Stomach (tissue), 9 donors: ENCODE results near the gene SULT1C2. TPM values are rescaled to one million over a fixed set of nuclear protein-coding genes. Genes with fewer than 3 reads are reported as not detected.

Source experiments
- DNase-seq, 2 donors: peaks; one replicate each; pipeline versions ENCODE4 v3.0.0 to v3.0.0-alpha.2; 2013 to 2019
- H3K27ac ChIP-seq, 5 donors: fragments of 200-600 bp in 4 of 5; sonication (generic) in 4 of 5; one replicate each; pipeline ENCODE4 v1.5.1; 2013 to 2019; ENCODE audit warnings: mild to moderate bottlenecking in 1 of 5, moderate library complexity in 1 of 5
- H3K27me3 ChIP-seq, 3 donors: fragments of 200-600 bp; sonication (generic); one replicate each; pipeline ENCODE4 v1.5.1; 2017 to 2019; ENCODE audit warnings: mixed run types in 1 of 3
- H3K36me3 ChIP-seq, 4 donors: fragments of 200-600 bp; sonication (generic); 1 replicate in 3 of 4; 2 replicates in 1 of 4; pipeline ENCODE4 v1.5.1; 2016 to 2019
- H3K4me1 ChIP-seq, 4 donors: fragments of 200-600 bp; sonication (generic); one replicate each; pipeline ENCODE4 v1.5.1; 2016 to 2019
- H3K4me3 ChIP-seq, 4 donors: fragments of 200-600 bp; sonication (generic) in 3 of 4; one replicate each; pipeline ENCODE4 v1.5.1; 2016 to 2019; ENCODE audit warnings: mild to moderate bottlenecking in 1 of 4
- H3K9me3 ChIP-seq, 4 donors: fragments of 200-600 bp; sonication (generic); one replicate each; pipeline ENCODE4 v1.5.1; 2016 to 2019
- EP300 ChIP-seq: sonication (generic); formaldehyde crosslinking; IDR thresholded peaks from one replicate; pipeline ENCODE4 v1.6.1; 2017; ENCODE audit warnings: antibody characterized with exemption
- POLR2A ChIP-seq, 4 donors: fragments of 450-650 bp; IDR thresholded peaks; one replicate each; pipeline ENCODE4 v1.6.1; 2016; ENCODE audit warnings: antibody characterized with exemption in 4 of 4, control low read depth in 2 of 4, mild to moderate bottlenecking in 1 of 4, moderate library complexity in 1 of 4
- POLR2AphosphoS5 ChIP-seq, 3 donors: sonication (generic); formaldehyde crosslinking; IDR thresholded peaks; one replicate each; pipeline ENCODE4 v1.6.1; 2016; ENCODE audit warnings: antibody characterized with exemption in 3 of 3
- WGBS, 5 donors: extraction: QIAGEN DNeasy Blood & Tissue Kit in 3 of 5; methylation state at CpG; one replicate each; pipeline versions ENCODE4 v1.1.5 to v1.1.7; 2013 to 2018; 5-methylcytosine and 5-hydroxymethylcytosine counted together
- intact Hi-C: fragments of 100-400 bp; cut with DNase I; formaldehyde crosslinking; loops from one replicate; pipeline ENCODE4 v1.15.1; 2023; ENCODE audit warnings: low total_unique reads
- polyA plus RNA-seq, 3 donors: library from polyadenylated mRNA; stranded (reverse); fragments of 200-250 nt; gene quantifications; one replicate each; pipeline ENCODE4 v1.2.3, GENCODE V29; 2013
- total RNA-seq, 5 donors: library from RNA; depleted of rRNA; stranded (reverse); fragments of >200 nt; gene quantifications; one replicate each; pipeline versions ENCODE4 v1.1.0 to v1.2.3, GENCODE V29; 2014 to 2016
- TF ChIP-seq, protein P1 (sequence below), 7 experiments: fragments of 450-650 bp in 4 of 7; fragments of 200-600 bp in 3 of 7; sonication (generic) in 3 of 7; IDR thresholded peaks; one replicate each; pipeline ENCODE4 v1.5.1; 2016 to 2019; ENCODE audit warnings: antibody characterized with exemption in 7 of 7, control low read depth in 2 of 7, mild to moderate bottlenecking in 1 of 7
- donor health status: healthy with polysubstance abuse.
- donor health status: Bipolar disorder and iron deficiency.
- donor health status: healthy.

The SULT1C2 gene
- total and polyA plus RNA-seq, 8 donors = 1.4 to 259 (median 80.3) TPM

DNA sequence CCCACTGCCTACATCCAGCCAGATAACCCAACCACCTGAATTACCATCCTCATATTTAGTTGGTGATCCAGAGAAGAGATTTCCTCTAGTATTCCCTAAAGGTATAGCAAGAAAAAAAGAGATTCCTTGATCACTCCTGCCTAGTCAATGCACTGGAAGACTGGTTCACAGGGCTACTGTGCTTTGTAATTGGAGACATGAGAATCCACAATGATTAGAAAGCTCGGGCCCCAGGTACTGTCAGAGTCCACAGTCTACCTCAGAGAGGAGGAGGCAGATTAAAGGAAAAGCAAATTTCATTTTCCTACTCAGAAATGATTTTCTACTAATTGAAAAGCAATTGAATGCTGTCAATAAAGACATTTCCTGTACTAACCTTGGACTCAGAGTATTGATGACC lies 26.7 kb upstream of the SULT1C2 start:
- DNase-seq = no peak
- no peak overlapping the region for H3K4me3 ChIP-seq
- WGBS, 5 donors = 67 to 79% (median 74%) methylated on average over 1 of the region's 1 CpG
- peaks cover 2 to 16% (median 10%) of the 10 kb centered on the region in 4 donors for H3K4me1 ChIP-seq
- no peak overlapping the region for H3K27ac ChIP-seq
- no peaks in the 10 kb centered on the region for H3K9me3 ChIP-seq
- TF ChIP-seq EP300 (no peak), POLR2A (IDR thresholded peaks at IDR 0.05) (no peak), POLR2AphosphoS5 (IDR thresholded peaks at IDR 0.05) (no peak)
- TF ChIP-seq, protein P1, sequence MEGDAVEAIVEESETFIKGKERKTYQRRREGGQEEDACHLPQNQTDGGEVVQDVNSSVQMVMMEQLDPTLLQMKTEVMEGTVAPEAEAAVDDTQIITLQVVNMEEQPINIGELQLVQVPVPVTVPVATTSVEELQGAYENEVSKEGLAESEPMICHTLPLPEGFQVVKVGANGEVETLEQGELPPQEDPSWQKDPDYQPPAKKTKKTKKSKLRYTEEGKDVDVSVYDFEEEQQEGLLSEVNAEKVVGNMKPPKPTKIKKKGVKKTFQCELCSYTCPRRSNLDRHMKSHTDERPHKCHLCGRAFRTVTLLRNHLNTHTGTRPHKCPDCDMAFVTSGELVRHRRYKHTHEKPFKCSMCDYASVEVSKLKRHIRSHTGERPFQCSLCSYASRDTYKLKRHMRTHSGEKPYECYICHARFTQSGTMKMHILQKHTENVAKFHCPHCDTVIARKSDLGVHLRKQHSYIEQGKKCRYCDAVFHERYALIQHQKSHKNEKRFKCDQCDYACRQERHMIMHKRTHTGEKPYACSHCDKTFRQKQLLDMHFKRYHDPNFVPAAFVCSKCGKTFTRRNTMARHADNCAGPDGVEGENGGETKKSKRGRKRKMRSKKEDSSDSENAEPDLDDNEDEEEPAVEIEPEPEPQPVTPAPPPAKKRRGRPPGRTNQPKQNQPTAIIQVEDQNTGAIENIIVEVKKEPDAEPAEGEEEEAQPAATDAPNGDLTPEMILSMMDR (IDR thresholded peaks at IDR 0.05) = no peak
- H3K27me3 ChIP-seq = no peaks in the 10 kb centered on the region
- no peaks in the 10 kb centered on the region for H3K36me3 ChIP-seq
- intact Hi-C loops = no loop called here

DNA sequence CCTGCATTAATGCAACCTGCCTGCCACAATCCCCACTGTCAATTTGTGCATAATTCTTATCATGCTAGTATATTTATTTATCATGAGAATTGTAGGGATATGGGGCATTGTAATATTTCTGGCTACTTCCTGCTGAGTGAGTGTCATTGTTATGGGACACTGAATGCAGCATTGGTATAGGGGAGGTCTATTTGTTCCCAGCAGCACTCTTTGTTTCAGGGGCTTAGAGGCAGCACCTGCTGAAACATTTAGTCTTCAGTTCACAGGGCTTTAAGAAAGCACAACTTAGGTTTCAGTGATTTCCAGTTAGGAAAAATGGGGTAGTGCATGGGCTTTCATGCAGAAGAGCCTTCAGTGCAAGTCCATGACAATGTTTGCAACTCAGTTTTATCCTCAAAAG lies 25.3 kb upstream of the SULT1C2 start:
- Histone ChIP-seq H3K27me3 (no peaks in the 10 kb centered on the region), H3K27ac (peak overlapping the region in 2 of 5 donors; percentile 14 to 50), H3K4me1 (peaks cover 10 to 30% (median 19%) of the 10 kb centered on the region in 4 donors), H3K9me3 (no peaks in the 10 kb centered on the region), H3K4me3 (no peak overlapping the region), H3K36me3 (no peaks in the 10 kb centered on the region)
- no peak for DNase-seq
- intact Hi-C loops = no loop called here
- no peak for TF ChIP-seq EP300
- TF ChIP-seq POLR2A (IDR thresholded peaks at IDR 0.05) = no peak
- no peak for TF ChIP-seq POLR2AphosphoS5 (IDR thresholded peaks at IDR 0.05)
- TF ChIP-seq, protein P1 (IDR thresholded peaks at IDR 0.05) = no peak

- Histone ChIP-seq H3K27me3 (no peaks in the 10 kb centered on the region), H3K4me1 (peaks cover 14 to 38% (median 25%) of the 10 kb centered on the region in 4 donors), H3K4me3 (no peak overlapping the region), H3K9me3 (no peaks in the 10 kb centered on the region), H3K27ac (peak overlapping the region in 4 of 5 donors; percentile 60 to 90 (median 78)), H3K36me3 (no peaks in the 10 kb centered on the region)
- TF ChIP-seq POLR2AphosphoS5 (IDR thresholded peaks at IDR 0.05) (peak in 2 of 3 donors; percentile 43 to 72), POLR2A (IDR thresholded peaks at IDR 0.05) (no peak), EP300 (no peak)
- intact Hi-C loops = no loop called here
- 30 to 69% (median 33%) methylated on average over 3 of the region's 3 CpGs for WGBS, 5 donors
- peak in 1 of 2 donors; percentile 69 for DNase-seq
These were observed 22.5 kb upstream of the SULT1C2 start for GRCh38 chr2:108266218-108266617.

GRCh38 chr2:108267101-108267500 lies 21.6 kb upstream of the SULT1C2 start:
- 39 to 67% (median 60%) methylated on average over 5 of the region's 5 CpGs for WGBS, 5 donors
- TF ChIP-seq, protein P1 (IDR thresholded peaks at IDR 0.05) = no peak
- peak in 1 of 3 donors; percentile 50 for TF ChIP-seq POLR2AphosphoS5 (IDR thresholded peaks at IDR 0.05)
- TF ChIP-seq EP300 = no peak
- TF ChIP-seq POLR2A (IDR thresholded peaks at IDR 0.05) = no peak
- H3K27ac ChIP-seq = peak overlapping the region; percentile 60 to 90 (median 84)
- no peaks in the 10 kb centered on the region for H3K27me3 ChIP-seq
- no peaks in the 10 kb centered on the region for H3K36me3 ChIP-seq
- intact Hi-C loops = no loop called here
- H3K9me3 ChIP-seq = no peaks in the 10 kb centered on the region
- H3K4me1 ChIP-seq = peaks cover 14 to 47% (median 25%) of the 10 kb centered on the region in 4 donors
- peak in 1 of 2 donors; percentile 49 for DNase-seq
- H3K4me3 ChIP-seq = no peak overlapping the region

DNA sequence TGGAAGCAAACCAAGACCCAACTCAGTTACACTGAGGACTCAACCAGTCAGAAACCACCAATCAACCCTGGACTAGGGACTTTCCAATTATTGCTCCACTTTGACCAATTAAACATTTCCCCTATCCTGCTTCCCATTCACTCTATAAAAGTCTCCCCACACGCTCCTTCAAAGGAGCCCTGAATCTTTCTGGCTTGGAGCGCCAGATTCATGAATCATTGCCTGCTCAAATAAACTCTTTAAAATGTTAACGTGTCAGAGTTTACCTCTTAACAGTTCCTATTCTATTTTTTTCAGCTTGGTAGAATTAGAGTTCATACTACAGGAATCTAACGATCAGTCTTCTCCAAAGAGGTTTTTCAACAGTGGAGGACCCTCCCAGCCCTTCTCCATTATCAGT lies 20.7 kb upstream of the SULT1C2 start:
- Histone ChIP-seq H3K36me3 (no peaks in the 10 kb centered on the region), H3K27me3 (no peaks in the 10 kb centered on the region), H3K4me1 (peaks cover 14 to 52% (median 25%) of the 10 kb centered on the region in 4 donors), H3K9me3 (no peaks in the 10 kb centered on the region), H3K4me3 (no peak overlapping the region), H3K27ac (peak overlapping the region; percentile 60 to 90 (median 84))
- intact Hi-C loops = no loop called here
- TF ChIP-seq POLR2AphosphoS5 (IDR thresholded peaks at IDR 0.05) = peak in 1 of 3 donors; percentile 60
- TF ChIP-seq POLR2A (IDR thresholded peaks at IDR 0.05) = no peak
- no peak for TF ChIP-seq EP300
- peak in 1 of 2 donors; percentile 63 for DNase-seq
- 19 to 49% (median 26%) methylated on average over 4 of the region's 4 CpGs for WGBS, 5 donors
